Hippocampal formation (tissue), 2 donors: ENCODE measurements around the gene C1QTNF9.
"Not testable (repeated sequence)": the region's sequence is repeated elsewhere in the genome, so short reads cannot be mapped to it uniquely, and the experiment has no call there.

ENCODE experiments used
- DNase-seq, 2 donors: peaks; one replicate each; lab custom pipeline; 2025; lab: John Stamatoyannopoulos, UW

Gene C1QTNF9

DNA sequence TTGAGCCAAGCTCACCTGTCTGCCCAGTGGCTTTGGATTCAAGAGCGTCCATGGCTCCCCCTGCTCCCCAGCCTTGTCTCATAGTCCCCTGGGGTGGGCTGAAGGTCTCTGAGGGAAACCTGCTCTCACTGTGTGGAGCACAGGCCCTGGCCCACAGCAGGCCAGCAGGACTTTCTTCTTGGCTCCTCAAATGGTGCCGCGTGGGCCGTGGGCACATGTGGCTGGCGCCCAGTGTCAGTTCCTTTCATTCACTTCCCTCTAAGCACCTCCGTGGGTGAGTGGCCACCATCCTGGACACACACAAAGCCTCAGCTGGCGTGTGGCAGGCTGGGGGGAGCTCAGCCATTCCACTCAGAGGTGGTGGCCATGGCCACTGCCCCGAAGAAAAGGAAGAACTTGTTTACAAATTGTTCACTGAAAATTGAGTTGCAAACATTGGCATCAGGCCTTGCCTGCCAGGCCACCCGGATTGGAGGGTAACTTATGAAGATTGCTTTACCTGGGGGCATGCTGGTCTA is 53.1 kb downstream of the C1QTNF9 start:
- no peak for DNase-seq

DNA sequence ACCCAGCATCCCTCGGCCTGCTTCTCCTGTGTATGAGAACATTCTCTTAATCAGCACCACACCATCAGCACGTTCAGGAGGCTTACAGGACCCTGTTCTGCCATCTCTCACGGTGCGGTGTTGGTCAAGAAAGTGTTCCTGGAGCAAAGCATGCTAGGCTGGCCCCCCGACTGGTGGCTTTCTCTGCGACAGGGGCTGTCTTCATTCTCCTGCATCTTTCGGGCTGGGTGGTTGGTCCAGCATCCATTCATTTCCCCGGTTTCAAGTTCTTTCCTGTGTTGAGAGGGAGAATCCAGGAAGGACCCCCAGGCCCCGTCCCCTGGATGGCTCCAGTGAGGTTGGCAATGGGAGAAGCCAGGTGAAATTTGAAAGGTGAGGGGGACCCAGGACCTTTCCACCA is 55.8 kb downstream of the C1QTNF9 start:
- DNase-seq, result no peak

DNA sequence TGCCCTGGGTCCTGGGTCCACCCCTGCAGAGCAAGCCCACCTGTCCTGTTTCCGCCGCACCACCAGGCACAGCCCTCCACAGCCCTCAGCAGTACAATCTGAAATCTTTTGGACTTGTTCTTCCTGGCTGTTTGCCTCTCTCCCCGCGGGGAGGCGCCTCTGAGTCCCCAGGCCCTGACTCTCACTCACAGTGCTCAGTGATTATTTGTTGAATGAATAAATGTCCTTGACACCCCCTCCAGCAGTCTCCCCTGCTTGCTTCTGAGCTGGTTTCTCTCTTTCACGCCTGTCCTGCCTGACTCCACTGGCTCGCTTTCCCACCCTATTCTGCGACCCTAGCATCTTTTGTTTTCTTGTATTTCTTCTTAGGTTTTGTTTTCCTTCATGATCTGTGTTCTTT is 56.9 kb downstream of the C1QTNF9 start:
- DNase-seq, result not testable (repeated sequence)

DNA sequence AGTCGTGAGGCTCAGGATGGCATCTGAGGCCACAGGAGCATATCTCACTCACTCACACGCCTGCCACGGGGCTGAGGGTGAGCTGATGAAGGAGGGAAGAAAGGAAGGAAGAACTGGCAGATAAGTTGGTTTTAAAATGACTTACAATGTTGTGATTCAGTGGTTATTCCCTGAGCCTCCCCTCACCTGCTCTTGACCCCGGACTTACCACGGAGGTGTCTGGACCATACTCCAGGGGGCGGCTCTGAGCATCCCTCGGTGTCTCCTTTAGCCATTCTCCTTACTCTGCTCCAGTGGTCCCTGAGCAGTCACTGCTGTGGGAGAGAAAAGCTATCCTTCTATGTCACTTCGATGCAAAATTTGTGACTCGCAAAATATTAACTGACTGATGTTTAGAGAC is 61.9 kb downstream of the C1QTNF9 start:
- not testable (repeated sequence) for DNase-seq
